Inferior parietal cortex (tissue), 1 donor: ENCODE data around the gene CD8B2.
"Not testable (repeated sequence)": the region's sequence is repeated elsewhere in the genome, so short reads cannot be mapped to it uniquely, and the experiment has no call there.

Experiments used
- DNase-seq: peaks from one replicate; pipeline ENCODE4 v3.0.0-alpha.2; 2016; ENCODE audit errors: extremely low spot score

CD8B2 gene

DNA sequence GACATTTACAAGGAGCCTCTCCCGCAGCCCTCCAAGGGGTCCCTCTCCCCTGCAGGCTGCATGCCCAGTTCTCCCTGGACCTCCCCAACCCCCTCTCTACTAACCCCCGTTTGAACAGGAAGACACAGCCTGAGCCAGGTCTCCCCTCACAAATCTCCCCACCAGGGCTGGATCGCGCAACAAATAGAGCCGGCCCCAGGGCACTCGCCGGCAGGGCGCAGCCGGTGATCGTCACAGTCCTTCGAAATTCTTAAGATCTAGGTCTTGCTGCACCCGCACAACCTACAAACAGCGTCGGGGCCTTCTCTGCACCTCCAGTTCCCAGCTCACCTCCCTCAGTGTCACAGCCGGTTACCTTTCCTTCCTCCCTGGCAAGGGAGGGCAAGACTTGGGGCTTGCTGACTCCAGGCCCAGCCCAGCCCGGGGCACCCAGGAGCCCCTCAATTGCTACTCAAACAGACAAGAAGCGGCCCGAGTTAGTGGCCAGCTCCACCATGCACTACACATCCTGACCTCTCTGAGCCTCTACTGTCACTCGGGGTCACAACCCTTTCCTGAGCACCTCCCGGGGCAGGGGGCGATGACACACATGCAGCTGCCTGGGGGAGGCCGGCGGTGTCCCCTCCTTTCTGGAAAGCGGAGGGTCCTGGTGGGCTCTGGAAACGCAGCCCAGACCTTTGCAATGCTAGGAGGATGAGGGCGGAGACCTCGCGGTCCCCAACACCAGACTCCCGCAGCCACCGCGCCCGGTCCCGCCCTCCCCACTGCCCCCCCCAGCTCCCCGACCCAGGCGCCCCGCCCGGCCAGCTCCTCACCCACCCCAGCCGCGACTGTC, at the start of gene CD8B2:
Gene CD8B2 (plus strand): TSS at position 814 of the 835 bp plus-strand sequence. CDS start 63 bp downstream, outside the sequence.
- DNase-seq, result not testable (repeated sequence)

DNA sequence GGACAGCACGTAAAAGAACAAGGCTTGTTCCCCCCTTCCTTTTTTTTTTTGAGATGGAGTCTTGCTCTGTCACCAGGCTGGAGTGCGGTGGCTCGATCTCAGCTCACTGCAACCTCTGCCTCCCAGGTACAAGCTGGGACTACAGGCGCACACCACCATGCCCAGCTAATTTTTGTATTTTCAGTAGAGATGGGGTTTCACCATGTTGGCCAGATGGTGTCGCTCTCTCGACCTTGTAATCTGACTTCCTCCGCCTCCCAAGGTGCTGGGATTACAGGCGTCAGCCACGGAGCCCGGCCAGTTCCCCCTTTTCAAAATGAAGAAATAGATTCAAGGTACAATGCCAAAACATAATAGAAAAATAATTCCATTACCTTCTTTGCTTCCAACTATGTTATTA, 25.3 kb upstream of the CD8B2 start:
- not testable (repeated sequence) for DNase-seq

DNA sequence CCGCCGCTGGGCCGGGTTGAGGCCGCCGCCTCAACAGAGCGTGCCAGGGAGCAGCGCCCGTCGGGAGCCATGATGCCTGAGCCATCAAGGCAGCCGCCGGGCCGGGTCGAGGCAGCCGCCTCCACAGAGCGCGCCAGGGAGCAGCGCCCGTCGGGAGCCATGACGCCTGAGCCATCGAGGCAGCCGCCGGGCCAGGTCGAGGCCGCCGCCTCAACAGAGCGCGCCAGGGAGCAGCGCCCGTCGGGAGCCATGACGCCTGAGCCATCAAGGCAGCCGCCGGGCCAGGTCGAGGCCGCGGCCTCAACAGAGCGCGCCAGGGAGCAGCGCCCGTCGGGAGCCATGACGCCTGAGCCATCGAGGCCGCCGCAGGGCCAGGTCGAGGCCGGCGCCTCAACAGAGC, 19.6 kb upstream of the CD8B2 start:
- DNase-seq, result not testable (repeated sequence)

DNA sequence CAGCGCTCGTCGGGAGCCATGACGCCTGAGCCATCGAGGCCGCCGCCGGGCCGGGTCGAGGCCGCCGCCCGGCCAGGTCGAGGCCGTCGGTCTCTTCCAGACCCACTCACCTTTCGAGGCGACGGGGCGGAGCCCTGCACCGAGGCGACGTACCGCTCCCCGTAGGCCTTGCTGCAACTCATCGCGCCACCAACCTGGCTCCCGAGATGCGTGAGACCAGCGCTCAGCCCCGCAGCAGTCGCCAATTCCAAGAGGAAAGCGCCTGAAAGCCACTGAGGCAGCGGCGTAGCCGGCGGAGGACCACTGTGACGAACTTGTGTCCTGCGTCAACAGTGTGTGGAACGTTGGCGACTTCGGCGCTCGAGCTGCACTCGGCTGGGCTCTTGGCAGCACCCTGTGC, 19.1 kb upstream of the CD8B2 start, which contains the start of gene RGPD3:
Gene RGPD3 (minus strand): TSS at position 307 of the 400 bp plus-strand sequence. CDS start 125 bp downstream, at position 182.
- DNase-seq, result not testable (repeated sequence)

DNA sequence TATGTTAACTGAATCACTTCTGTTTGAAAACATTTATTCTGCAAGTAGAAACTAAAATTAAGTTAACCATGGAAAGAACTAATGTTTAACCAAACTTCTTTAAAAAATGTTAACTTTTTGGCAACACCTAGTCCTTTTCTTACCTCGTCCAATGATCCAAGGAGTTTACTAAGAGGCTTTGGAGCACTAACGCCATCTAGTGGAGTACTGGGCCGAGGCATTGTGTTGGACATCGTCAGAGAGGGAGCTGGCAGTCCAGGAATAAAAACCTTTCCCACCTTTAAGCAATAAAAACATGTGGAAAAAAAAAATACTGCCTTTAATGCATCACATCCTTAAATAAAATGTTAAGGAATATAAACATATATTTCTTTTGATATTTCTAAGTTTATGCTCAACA, 16.5 kb upstream of the CD8B2 start:
- DNase-seq, result not testable (repeated sequence)

DNA sequence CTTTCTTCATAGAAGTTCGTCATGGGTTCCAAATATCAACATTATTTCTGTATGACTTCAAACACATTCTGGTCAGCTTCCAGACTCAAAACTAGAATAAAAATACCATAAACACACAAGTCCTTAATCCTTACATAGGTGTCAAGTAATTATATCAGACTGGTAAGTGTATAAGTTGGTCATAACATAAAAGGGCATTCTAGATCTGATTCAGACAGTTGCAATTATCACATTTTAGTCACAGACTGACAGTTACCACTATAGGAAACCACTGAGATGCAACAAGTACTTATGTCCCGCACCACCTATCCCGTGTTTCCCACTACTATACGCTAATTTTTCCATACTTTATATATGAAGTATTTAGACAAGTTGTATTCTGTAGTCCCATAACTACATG, 9.5 kb upstream of the CD8B2 start:
- not testable (repeated sequence) for DNase-seq

DNA sequence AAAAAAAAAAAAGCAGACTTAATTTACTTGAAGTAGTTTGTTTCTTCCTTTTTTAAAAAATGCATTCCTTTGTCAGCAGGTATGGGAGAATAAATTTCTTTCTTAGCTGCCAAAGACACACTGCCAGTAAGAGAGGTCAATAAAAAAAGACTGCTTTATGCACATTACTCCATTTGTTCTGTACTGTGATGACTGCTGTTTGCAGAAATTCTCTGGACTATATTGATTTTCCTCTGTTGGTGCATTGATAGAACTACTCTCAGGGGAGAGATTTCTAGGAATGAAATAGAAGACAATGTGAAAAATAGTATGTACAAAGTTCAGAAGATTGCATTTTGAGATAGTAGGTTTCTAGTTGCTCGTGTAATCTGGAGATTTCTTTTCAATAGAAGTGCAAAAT, 7.6 kb upstream of the CD8B2 start:
- not testable (repeated sequence) for DNase-seq

DNA sequence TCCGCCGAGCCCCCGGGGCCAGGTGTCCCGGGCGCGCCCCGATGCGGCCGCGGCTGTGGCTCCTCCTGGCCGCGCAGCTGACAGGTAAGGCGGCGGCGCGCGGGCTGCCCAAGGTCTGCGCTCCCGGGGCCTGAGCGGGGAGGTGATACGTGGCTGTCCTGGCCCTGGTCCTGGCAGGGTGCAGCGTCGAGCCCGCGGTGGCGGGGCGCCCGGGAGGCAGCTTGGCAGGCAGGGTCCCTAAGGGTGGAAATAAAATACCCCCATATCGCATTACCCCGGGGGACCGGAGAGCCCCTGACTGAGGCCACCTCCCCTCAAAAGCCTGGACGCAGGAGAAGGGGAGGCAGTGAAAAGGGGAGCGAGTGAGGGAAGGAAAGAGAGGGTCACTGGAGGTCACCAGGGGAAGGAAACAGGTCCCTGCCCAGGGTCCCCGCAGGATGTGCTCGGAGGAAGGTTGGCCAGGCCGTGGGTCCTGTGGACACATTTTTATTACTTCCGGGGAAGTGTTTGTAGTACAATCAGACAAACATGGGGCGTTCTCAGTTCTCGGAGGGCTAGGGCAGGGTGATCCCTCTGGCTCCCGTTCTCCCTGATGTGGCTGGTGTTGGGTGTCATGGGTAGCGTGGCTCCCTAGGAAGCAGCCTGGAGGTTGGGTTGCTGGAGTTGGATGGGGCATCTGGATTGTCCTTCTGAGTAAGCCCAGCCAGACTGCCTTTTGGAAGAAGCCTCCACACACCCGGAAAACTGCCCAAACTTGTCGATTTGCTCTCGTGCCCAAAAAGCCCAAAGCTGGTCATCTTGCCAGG, 425 bp downstream of the CD8B2 start:
- not testable (repeated sequence) for DNase-seq

DNA sequence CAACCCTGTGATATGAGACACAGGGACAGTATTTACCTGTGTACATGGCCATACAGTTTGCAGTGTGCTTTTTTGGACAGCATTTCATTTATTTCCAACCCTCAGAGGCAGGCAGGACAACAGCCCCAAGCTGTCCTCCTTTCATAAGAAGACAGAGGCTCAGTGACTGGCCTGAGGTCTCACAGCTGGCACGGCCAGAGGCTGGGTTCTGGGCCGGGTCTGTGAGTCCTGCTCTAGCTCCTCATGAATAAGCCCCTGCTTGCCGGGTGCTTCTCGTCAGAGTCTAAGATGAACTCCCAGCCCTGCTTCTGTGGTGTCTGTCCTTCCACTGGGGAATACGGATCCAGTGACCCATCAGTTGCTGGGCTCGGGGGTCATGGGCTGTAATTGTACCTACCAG, 2.5 kb downstream of the CD8B2 start:
- not testable (repeated sequence) for DNase-seq

DNA sequence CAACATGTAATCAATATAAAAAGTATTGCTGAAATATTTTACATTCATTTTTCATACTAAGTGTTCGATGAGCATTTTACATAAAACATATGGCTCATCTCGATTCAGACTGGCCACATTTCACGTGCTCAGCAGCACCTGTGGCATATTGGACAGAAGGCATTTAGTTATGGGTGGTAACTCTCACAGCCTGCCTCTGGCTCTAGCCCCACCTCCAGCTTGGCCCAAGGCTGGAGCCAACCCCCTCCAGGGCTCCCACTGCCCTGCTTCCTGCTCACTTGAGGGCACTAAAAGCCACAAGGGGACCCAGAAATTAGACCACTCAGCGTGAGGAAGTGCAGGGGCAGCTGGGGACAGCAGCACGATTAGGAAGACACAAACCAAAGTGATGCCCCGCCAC, 5.2 kb downstream of the CD8B2 start:
- not testable (repeated sequence) for DNase-seq

DNA sequence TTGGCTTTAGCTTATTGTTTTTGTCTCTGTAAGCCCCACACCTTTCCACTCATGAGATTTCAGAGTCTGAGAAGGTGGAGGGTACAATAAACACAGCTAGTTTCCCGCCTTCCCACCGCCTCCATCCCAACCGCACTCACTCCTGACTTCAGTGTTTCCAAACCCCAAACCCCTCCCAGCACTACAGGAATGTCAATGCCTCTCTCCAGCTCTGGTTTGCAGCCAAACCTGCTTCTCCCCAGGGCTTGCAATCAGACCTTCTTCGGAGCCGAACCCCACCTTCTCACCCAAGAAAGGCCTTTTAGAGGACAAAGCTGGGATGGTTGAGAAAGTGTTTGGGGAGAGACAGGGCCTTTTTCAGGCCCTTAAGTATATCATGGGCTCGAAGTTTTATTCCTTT, 5.7 kb downstream of the CD8B2 start:
- not testable (repeated sequence) for DNase-seq

DNA sequence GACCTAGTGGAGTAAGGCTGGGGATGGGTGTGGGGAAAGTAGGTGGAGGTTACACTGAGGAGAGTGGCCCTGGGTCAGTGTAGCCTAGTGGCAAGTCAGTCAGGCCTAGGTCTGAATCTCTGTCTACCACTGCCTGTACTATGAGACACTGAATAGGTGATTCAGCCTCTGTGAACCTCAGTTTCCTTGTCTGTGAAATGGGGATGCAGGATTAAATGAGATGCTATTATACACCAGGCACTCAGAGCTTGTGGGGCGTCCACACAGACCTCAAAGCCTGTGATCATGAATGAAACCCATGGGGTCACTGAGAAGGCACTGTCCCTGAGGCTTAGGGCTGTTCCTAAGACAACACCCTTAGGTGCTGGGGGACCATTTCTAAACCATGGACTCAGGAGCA, 11.4 kb downstream of the CD8B2 start:
- not testable (repeated sequence) for DNase-seq

DNA sequence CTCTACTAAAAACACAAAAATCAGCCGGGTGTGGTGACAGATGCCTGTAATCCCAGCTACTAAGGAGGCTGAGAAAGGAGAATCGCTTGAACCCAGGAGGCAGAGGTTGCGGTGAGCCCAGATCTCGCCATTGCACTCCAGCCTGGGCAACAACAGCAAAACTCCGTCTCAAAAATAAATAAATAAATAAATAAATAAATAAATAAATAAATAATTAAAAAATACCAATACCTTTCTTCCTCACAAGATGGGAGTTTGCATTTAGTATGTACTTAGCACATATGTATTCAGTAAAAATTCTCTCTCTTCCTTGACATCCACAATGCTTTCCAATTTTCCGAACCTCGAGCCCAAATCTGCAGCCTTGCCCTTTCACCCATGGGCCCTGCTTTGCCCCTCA, 13.2 kb downstream of the CD8B2 start:
- DNase-seq, result not testable (repeated sequence)

DNA sequence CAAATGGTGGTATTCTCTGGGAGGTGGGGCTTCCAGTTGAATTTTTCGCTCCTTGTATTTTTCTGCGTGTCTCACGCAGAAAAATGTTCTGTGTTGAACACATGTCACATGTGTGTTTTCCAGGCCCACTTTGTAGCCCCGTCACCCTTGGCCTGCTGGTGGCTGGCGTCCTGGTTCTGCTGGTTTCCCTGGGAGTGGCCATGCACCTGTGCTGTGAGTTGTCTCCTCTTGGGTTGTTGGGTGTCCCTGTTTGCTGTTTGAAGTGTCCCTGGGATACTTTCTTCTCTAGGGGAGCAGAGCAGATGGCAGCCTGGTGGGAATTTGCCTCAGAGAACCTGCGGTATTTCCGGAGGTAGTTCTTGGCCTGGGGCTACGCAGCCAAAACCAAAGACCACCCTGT, 15.2 kb downstream of the CD8B2 start:
- not testable (repeated sequence) for DNase-seq

DNA sequence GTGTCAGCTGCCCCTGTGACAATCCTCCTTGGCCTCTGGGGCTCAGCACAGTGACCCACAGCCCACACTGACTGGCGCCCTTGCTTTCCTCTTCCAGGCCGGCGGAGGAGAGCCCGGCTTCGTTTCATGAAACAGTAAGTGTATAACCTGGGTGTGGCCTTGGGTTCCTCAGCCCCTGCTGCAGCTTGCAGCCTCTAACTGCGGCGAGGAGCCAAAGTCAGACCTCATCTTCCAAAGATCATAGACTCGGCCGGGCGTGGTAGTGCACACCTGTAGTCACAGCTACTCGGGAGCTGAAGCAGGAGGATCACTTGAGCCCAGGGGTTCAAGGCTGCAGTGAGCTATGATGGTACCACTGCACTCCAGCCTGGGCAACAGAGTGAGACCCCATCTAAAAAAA, 17.0 kb downstream of the CD8B2 start:
- not testable (repeated sequence) for DNase-seq

DNA sequence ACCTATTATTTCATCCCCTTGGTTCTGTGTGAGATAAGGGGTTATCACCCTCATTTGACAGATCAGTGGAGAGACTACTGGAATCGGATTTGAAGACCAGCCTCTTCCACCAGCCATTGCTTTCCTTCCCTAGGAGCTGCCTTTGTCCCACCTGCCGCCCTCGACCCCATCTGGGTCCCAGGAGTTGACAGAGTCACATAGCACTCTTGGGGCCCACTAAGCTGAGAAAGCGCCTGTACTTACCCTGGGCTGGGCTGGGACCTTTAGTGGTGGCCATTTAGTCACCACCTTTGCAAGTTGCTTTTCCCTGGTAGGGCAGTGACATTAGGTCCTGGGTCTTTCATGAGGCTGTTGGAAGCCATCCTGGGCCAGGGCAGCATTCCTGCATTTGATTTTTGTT, 17.6 kb downstream of the CD8B2 start:
- DNase-seq, result not testable (repeated sequence)

DNA sequence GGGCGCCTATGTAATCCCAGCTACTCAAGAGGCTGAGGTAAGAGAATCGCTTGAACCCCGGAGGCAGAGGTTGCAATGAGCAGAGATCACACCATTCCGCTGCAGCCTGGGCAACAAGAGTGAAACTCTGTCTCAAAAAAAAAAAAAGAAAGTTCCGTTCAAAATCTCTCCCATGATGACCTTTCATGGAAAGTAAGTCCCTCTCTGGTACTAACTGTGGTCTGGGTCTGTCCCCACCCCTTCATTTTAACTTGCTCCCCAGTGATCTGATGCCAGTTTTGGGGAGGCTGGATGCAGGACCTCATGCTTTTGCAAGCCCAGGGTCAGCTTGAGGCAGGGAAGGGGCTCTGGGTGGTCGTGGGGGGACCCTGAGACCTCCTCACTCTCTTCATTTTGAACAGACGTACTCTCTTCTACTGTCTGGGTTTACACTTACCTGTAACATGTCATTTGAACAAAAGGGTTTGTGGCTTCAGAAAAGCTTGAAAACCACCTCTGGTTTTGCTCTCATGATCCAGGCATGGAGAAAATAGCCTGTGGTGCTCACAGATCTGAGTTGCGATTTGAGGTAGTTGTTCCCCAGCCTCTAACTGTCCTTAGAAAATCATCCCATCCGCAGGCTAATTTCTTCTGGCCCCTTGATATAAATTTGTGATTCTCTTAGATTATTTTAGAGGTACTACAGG, 19.0 kb downstream of the CD8B2 start:
- DNase-seq, result not testable (repeated sequence)

DNA sequence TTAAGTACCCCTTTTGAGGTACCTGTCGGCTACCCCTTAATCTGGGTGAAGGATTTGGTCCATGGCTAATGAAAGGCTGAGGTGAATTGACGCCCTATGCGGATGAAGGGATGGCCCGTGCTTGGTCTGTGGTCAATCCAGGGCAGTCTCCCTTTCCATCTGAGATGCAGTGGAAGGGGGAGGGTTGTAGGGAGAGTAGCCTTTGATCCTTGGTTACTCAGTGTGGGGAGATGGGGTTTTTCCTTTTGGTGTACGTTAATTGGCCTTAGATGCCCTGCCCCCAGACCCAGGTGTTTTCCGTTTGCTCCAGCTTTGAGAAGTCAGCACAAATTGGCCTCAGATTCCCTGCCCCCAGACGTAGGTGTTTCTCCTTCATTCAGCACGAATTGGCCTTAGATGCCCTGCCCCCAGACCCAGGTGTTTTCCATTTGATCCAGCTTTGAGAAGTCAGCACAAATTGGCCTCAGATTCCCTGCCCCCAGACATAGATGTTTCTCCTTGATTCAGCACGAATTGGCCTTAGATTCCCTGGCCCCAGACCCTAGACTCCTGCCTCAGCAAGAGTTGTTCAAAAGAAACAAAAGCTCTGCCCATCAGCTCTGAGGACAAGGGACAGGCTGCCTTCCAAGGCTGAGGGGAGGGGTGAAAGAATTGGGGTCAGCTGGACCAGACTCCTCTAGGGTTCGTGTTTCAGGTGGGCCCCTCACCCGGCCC, 21.7 kb downstream of the CD8B2 start:
- DNase-seq, result not testable (repeated sequence)

DNA sequence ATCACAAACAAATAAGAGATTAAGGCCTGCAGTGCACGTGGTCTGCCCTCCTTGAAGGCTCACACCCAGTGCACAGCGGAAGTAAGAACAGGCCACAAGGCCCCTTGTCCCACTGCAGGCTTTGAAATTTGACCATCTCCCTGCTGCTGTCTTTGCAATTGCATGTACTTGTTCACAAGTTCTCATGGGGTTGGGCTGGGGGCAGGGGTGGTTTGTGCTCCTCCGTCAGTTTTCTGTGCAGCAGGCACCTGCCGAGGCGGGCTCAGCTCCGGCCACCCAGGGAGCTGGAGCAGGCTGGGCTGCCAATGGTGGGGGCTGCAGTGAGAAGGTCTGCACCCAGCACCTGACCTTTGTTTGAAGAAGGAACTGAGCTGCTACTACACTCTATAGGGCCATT, 22.2 kb downstream of the CD8B2 start:
- not testable (repeated sequence) for DNase-seq

DNA sequence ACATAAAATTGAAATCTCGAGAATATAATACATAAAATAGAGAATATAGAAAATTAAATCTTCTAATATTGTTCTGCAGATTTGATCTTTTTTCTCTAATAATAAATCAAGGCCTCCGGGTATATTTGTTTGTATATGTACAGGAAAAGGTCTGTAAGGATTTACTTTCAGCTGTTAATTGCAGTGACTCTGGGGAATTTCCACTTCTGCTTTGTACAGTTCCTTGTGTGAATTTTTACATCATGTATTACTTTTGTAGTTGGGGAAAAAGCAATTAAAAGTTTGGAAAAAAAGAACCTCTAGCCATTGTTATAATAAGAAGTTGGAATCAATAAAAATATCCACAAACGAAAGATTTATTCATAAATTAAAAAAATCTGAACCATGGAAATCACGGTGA, 23.6 kb downstream of the CD8B2 start:
- not testable (repeated sequence) for DNase-seq

DNA sequence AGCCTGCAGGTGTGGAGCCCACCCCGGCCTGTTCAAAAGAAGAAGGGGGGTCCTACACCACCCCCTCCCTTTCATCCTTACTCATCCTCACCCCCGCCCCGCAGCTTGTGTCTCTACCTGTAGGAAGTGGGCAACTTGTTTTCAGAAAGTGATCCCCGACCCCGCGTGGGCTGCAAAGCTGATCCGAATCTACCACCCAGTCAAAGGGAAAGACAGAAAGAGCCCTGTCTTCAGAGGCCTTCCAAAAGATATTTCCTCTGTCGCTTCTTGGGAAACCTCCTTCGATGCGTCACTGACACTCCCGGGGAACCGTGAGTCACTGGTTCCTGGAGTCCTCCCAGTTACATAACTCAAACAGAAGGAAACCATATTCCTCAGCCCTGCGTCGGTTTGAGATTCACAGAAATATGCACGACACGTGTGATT, 24.3 kb downstream of the CD8B2 start:
- peak; percentile 55 for DNase-seq
